ENCODE data around the gene HERC6. TPM values are rescaled to one million over a fixed set of nuclear protein-coding genes. Genes with fewer than 3 reads are reported as not detected.

The HERC6 gene
- total and polyA plus RNA-seq, 2 of the 8 experiments (the other 6 are each of a cell fraction or from before 2014, with no cell fraction given), result 3.7 to 3.8 TPM

DNA sequence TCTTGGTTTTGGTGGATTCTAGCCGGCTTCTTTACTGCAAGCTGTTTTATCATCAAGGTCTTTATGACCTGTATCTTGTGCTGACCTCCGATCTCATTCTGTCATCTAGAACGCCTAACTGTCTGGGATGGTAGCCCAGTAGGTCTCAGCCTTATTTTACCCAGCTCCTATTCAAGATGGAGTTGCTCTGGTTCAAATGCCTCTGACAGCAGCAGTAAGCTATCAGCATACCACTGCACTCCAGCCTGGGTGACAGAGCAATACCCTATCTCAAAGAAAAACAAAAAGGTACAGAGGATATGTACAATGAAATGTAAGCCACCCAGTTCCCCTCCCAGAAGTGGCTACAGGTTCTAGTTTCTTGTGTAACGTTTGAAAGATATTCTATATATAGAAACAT lies 36.1 kb downstream of the HERC6 start:
- Histone ChIP-seq H3K27ac (ENCODE audit: low read depth, low read length) (no peak overlapping the region), H3K4me3 (ENCODE audit: extremely low read depth in 1 of 4, insufficient read depth in 2 of 4, low read depth in 3 of 4, low read length in 4 of 4) (no peak overlapping the region), H3K27me3 (replicated peaks in 1 of 4; ENCODE audit: control insufficient read depth in 3 of 4, extremely low read depth in 1 of 4, insufficient read depth in 3 of 4, low read length in 3 of 4) (no peaks in the 10 kb centered on the region), H2BK120ac (replicated peaks; ENCODE audit: low read depth, low read length) (no peak overlapping the region), H3K14ac (ENCODE audit: insufficient read length) (no peak overlapping the region), H3K9ac (replicated peaks in 1 of 4; ENCODE audit: extremely low read depth in 1 of 4, low read depth in 3 of 4, low read length in 3 of 4) (no peak overlapping the region), H3K23ac (ENCODE audit: insufficient read length) (no peak overlapping the region), H3K79me2 (ENCODE audit: control insufficient read depth in 1 of 2, insufficient read depth in 2 of 2, low read length in 2 of 2) (no peaks in the 10 kb centered on the region), H2BK20ac (ENCODE audit: low read length) (no peak overlapping the region), H2AFZ (ENCODE audit: low read length) (no peak overlapping the region), H3K36me3 (ENCODE audit: control insufficient read depth in 2 of 4, insufficient read depth in 4 of 4, low read length in 3 of 4) (no peaks in the 10 kb centered on the region; a peak in 1 of 8 replicates), H3K4me1 (replicated peaks in 1 of 4; ENCODE audit: control insufficient read depth in 3 of 4, insufficient read depth in 4 of 4, low read length in 3 of 4) (no peaks in the 10 kb centered on the region), H3K18ac (ENCODE audit: extremely low read depth, low read length) (no peak overlapping the region), H4K5ac (ENCODE audit: insufficient read length, low read depth, low read length) (no peak overlapping the region), H3K4me2 (ENCODE audit: insufficient read depth in 1 of 2, low read depth in 2 of 2, low read length in 2 of 2) (no peak overlapping the region), H3K9me3 (ENCODE audit: insufficient read depth in 2 of 2, low read depth in 1 of 2, low read length in 1 of 2) (no peaks in the 10 kb centered on the region), H2AK5ac (ENCODE audit: low read depth, low read length) (no peak overlapping the region), H3K4ac (replicated peaks; ENCODE audit: insufficient read length, low read depth, low read length) (no peak overlapping the region), H4K8ac (ENCODE audit: extremely low read depth, insufficient read depth, low read length) (no peak overlapping the region), H2BK12ac (ENCODE audit: low read depth, low read length) (no peak overlapping the region), H4K20me1 (replicated peaks in 1 of 2; ENCODE audit: control insufficient read depth in 1 of 2, insufficient read depth in 2 of 2, low read length in 2 of 2) (no peaks in the 10 kb centered on the region), H2BK15ac (ENCODE audit: low read length) (no peak overlapping the region), H2BK5ac (ENCODE audit: low read depth, low read length) (no peak overlapping the region), H3K79me1 (ENCODE audit: low read depth, low read length) (no peaks in the 10 kb centered on the region), H4K91ac (replicated peaks; ENCODE audit: insufficient read length, low read length) (no peak overlapping the region), H3K23me2 (ENCODE audit: low read depth, low read length) (no peaks in the 10 kb centered on the region), H3K56ac (replicated peaks; ENCODE audit: insufficient read length, low read depth, low read length) (no peak overlapping the region)
- POLR2A ChIA-PET (ENCODE audit: partially characterized antibody), result no interaction called here
- CTCF ChIA-PET (ENCODE audit: partially characterized antibody), result interaction anchor here (0.6 kb wide), 1 partner anchor 16 kb away, joined by 3 read pairs; no protein-coding TSS in a partner anchor
- no peak for DNase-seq (ENCODE audit: low read depth in 1 of 2, low spot score in 2 of 2)
- no peak for FAIRE-seq
- TF ChIP-seq KDM4A (IDR thresholded peaks at IDR 0.05; ENCODE audit: low read depth, low read length, severe bottlenecking), result no peak
- 89% methylated on average over 4 of the region's 4 CpGs; no CpG with 5 or more reads in 1 of the 2 experiments for WGBS, 2 experiments (ENCODE audit: extremely low coverage in 1 of 2, insufficient coverage in 1 of 2, insufficient read length in 1 of 2, insufficient replicate concordance in 2 of 2, low coverage in 1 of 2, low lambda C conversion rate in 2 of 2, missing lambda C conversion rate in 1 of 2)

Data from H1 (cell line).